GM12878 (cell line): ENCODE results near the gene KPNA3. TPM values are rescaled to one million over a fixed set of nuclear protein-coding genes. Genes with fewer than 3 reads are reported as not detected.

Experiments
- CHD1 ChIP-seq: IDR thresholded peaks from 2 replicates; pipeline ENCODE4 v1.6.1; 2012; ENCODE audit warnings: low read depth, low read length, improper control_type of control experiment
- EGR1 ChIP-seq, 2 experiments: IDR thresholded peaks; 1 replicate in 1 of 2; 2 replicates in 1 of 2; pipeline ENCODE4 v1.6.1; 2011 to 2012; ENCODE audit warnings: low read depth in 2 of 2, low read length in 2 of 2, borderline replicate concordance in 1 of 2, mild to moderate bottlenecking in 1 of 2, moderate library complexity in 1 of 2
- GATAD2B ChIP-seq: fragments of 450-650 bp; conservative IDR thresholded peaks from 2 replicates; pipeline ENCODE4 v1.6.1; 2017; ENCODE audit warnings: low read depth, mild to moderate bottlenecking, moderate library complexity
- IRF4 ChIP-seq: IDR thresholded peaks from 2 replicates; pipeline ENCODE4 v1.6.1; 2011; ENCODE audit warnings: low read depth, low read length
- LARP7 ChIP-seq: fragments of 450-650 bp; IDR thresholded peaks from 2 replicates; pipeline ENCODE4 v1.6.1; 2017; ENCODE audit warnings: mild to moderate bottlenecking
- NBN ChIP-seq: fragments of 450-650 bp; IDR thresholded peaks from 2 replicates; pipeline ENCODE4 v1.6.1; 2016
- PAX8 ChIP-seq: fragments of 450-650 bp; IDR thresholded peaks from 2 replicates; pipeline ENCODE4 v1.6.1; 2017; ENCODE audit warnings: mild to moderate bottlenecking, moderate library complexity
- PRDM15 ChIP-seq: fragments of 450-650 bp; formaldehyde crosslinking; IDR thresholded peaks from 2 replicates; pipeline ENCODE4 v1.4.0; 2020; ENCODE audit warnings: mild to moderate bottlenecking, moderate library complexity
- REST ChIP-seq: IDR thresholded peaks from 2 replicates; pipeline ENCODE4 v1.6.1; 2012; ENCODE audit warnings: mild to moderate bottlenecking, low read depth, low read length
- SKIL ChIP-seq: fragments of 450-650 bp; IDR thresholded peaks from 2 replicates; pipeline ENCODE4 v1.6.1; 2017; ENCODE audit warnings: mild to moderate bottlenecking, low read depth, inconsistent platforms; ENCODE audit not compliant: poor library complexity, severe bottlenecking
- SMAD1 ChIP-seq: fragments of 450-650 bp; IDR thresholded peaks from 2 replicates; pipeline ENCODE4 v1.6.1; 2018; ENCODE audit warnings: mild to moderate bottlenecking, low read depth; ENCODE audit not compliant: partially characterized antibody
- SREBF2 ChIP-seq: IDR thresholded peaks from 2 replicates; pipeline ENCODE4 v1.6.1; 2012; ENCODE audit warnings: mild to moderate bottlenecking, low read length
- STAT1 ChIP-seq: fragments of 450-650 bp; conservative IDR thresholded peaks from 2 replicates; pipeline ENCODE4 v1.6.1; 2014; ENCODE audit warnings: antibody characterized with exemption, mild to moderate bottlenecking
- WRNIP1 ChIP-seq: IDR thresholded peaks from 2 replicates; pipeline ENCODE4 v1.6.1; 2011; ENCODE audit warnings: low read depth, low read length, improper control_type of control experiment, borderline replicate concordance
- ZBTB40 ChIP-seq: fragments of 450-650 bp; IDR thresholded peaks from 2 replicates; pipeline ENCODE4 v1.6.1; 2016; ENCODE audit warnings: mild to moderate bottlenecking, moderate library complexity, borderline replicate concordance
- ZZZ3 ChIP-seq: IDR thresholded peaks from 2 replicates; pipeline ENCODE4 v1.6.1; 2011; ENCODE audit warnings: low read depth; ENCODE audit not compliant: control insufficient read depth, insufficient read length
- polyA plus RNA-seq, 11 experiments: library from polyadenylated mRNA; depleted of rRNA in 4 of 11; unstranded in 6 of 11; stranded (reverse) in 5 of 11; fragments of >200 nt; fragmentation: Nextera tagmentation in 4 of 11; fragmentation: Illumina TruSeq in 1 of 11; extraction: Ambion mirVana in 4 of 11; extraction: Trizol in 1 of 11; gene quantifications; 1 replicate in 1 of 11; 2 replicates in 10 of 11; pipeline versions ENCODE4 v1.2.1 to v1.2.3, GENCODE V29; 2011 to 2016; ENCODE audit warnings: inconsistent platforms in 2 of 11, missing spikeins in 2 of 11, low read depth in 1 of 11
- total RNA-seq, 4 experiments: library from RNA; depleted of rRNA in 3 of 4; stranded (reverse); fragments of >200 nt in 3 of 4; fragmentation: Illumina TruSeq in 1 of 4; extraction: Trizol in 1 of 4; gene quantifications; 2 replicates each; pipeline versions ENCODE4 v1.2.1 to v1.2.3, GENCODE V29; 2013 to 2021

KPNA3 gene
- total and polyA plus RNA-seq, 10 of the 15 experiments (the other 5 are each of a cell fraction or from before 2014, with no cell fraction given) = 23.3 to 50.5 (median 31.1) TPM

- no peak for TF ChIP-seq PRDM15 (CRISPR knock-in tag)
- no peak for TF ChIP-seq REST
- TF ChIP-seq PAX8 = no peak
- TF ChIP-seq SKIL = no peak
- TF ChIP-seq NBN = no peak
- TF ChIP-seq STAT1 = no peak
- TF ChIP-seq SMAD1 = no peak
- TF ChIP-seq ZZZ3 = no peak
- TF ChIP-seq CHD1 = no peak
- TF ChIP-seq EGR1 (IDR thresholded peaks at IDR 0.05; ENCODE audit: borderline replicate concordance in 1 of 2, low read depth in 2 of 2, low read length in 2 of 2) = no peak
- no peak for TF ChIP-seq SREBF2
- no peak for TF ChIP-seq WRNIP1
- no peak for TF ChIP-seq IRF4
- peak; percentile 84 for TF ChIP-seq LARP7
- TF ChIP-seq GATAD2B = peak; percentile 81
- no peak for TF ChIP-seq ZBTB40
These were observed 552 bp downstream of the KPNA3 start (continued) for GRCh38 chr13:49791711-49792549.
